ENCODE measurements around the gene ADAT2.

Gene ADAT2

DNA sequence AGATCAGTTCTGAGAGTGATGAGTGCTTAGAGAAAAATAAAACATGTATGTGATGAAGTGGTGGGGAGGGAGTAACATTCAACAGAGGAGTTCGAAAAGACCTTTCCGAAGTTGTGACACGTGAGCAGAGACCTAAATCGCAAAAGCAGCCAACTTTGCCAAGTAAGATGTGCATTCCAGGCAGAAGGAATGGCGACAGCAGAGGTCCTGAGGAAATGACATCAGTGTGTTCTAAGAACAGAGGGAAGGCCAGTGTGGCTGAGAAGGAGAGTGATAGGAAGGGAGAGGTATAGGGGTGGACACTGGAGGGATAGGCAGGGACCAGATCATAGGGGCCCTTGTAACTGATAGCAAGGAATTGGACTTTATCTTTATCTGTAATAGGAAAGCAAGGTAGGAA, 51.3 kb downstream of the ADAT2 start:
- DNase-seq (ENCODE audit: low read depth in 2 of 2, low spot score in 1 of 2), result no peak

DNA sequence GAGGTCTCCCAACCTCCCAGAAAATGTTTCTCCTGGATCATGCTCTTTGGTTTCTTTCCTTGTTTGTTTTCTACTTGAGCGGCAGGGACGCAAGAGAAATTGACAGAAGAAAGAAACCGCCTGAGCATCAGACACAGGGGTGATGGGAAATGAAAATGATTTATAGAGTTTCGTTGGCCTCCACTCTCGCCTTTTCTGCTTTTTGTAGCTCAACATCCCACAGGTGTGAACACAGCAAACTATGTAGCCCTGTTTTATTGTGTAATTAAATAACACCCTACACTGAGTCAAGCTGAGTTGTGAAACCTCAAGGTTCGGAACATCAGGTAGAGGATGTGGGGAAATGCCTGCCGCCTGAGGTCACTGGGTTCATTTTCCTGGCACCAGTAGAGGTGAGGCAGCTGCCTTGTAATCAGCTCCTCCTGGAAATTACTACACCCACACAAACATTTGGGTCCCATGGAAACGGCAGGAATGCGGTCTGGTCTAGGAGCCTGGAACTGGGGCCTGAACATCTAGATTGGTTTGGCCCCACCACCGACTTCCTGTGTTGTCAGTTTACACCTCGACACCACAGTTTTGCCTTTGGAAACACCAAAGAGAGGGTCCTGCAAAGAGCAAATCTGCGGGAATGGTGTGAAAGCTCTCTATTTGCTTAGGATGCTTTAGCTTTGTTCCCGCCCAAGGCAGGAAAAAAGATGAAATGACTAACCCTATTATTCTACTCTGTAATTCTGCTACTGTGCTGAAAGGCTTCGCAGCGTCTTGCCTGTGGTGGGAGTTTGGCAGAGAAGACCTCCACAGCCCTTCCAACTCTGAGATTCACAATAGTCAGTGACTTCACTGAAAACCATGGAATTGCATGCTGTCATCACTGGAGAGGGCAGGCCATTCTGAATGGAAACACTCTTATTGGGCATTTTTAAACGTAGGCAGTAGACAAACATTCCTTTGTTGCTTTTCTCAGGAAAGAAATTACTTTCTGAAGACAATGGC, 53.0 kb downstream of the ADAT2 start:
- peak in 1 of 2 donors; percentile 11 for DNase-seq (ENCODE audit: low read depth in 2 of 2, low spot score in 1 of 2)

GRCh38 chr6:143396497-143397226, 53.8 kb downstream of the ADAT2 start:
- DNase-seq (ENCODE audit: low read depth in 2 of 2, low spot score in 1 of 2), result no peak

DNA sequence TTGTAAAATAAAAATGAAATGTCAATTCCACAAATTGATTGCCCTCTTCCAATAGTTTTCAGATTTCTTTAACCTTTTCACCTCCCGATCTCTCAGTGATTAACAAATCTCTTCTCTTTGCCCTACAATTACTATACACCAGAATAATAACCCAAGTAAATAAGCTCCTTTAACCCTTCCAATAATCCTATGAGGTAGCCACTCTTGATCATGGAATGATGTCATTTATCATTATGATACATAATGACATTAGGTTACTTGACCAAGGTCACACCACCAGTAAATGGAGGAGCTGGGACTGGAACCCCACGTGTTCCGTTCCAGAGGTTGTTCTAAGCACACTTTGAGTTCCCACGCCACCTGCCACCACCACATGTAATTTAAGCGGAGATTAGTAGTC, 54.8 kb downstream of the ADAT2 start:
- no peak for DNase-seq (ENCODE audit: low read depth in 2 of 2, low spot score in 1 of 2)

DNA sequence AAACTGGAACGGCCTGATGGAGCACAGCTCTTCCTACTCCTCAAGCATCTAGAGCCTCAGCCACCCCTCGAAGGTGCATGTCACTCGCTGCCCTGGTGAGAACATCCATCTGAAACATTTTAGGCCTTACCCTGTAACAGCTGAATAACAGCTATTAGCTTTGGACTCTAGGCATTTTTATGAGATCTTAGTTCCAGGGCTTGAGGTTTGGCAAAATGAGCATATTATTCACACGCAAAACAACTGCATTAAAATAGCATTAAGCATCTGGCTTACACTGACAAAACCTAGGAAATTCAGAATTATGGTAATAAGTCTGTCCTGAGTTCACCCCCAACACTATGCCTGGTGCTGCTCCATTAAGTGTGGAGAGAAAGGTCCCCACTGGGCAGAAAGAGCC, 56.1 kb downstream of the ADAT2 start:
- DNase-seq (ENCODE audit: low read depth in 2 of 2, low spot score in 1 of 2), result no peak

DNA sequence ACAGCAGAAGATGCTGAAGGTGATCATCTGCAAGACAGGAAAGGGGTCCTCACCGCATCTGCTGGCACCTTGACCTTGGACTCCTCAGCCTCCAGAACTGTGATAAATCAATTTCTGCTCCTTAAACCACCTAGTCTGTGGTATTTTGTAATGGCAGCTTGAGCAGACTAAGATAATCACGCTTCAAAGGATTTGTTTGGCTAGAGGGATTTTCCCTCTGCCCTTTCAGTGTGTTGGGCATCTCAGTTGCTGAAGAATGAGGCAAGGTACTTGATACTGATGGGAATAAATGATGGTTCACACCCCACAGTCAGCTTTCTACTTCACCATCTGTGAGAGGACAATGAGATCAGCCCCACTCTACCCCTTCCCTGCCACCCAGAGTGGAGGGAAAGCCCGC, 60.2 kb downstream of the ADAT2 start:
- DNase-seq (ENCODE audit: low read depth in 2 of 2, low spot score in 1 of 2), result no peak

DNA sequence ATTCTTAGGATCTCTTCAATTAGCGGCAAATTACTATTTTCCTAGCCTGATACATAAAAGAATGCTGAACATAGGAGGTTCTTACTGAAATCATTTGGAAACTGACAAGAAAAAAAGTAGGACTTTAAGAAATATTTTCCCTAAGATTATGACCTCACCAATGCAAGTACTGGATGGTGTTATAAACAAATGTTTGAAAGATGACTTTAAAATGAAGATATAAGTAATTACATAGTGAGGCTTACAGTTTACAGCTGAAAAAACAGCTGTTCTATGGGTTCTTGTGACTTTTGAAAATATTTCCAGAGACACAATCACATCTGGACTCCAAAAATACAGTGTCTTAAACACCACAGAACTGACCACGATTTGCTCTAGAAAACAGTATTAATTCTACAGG, 64.9 kb downstream of the ADAT2 start:
- no peak for DNase-seq (ENCODE audit: low read depth in 2 of 2, low spot score in 1 of 2)

DNA sequence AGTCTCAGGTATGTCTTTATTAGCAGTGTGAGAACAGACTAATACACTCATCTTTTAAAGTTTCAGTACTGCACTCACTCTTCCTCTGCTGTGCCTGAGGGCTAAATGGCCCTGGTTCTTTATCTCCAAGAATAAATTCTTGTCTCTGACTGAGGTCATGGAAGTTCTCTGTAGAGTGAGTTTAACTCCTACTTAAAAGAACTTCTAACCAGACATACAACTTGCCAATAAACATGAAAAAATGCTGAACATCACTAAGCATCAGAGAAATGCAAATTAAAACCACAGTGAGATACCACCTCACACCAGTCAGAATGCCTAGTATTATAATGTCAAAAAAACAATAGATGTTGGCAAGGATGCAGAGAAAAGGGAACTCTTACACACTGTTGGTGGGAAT, 73.6 kb downstream of the ADAT2 start:
- no peak for DNase-seq (ENCODE audit: low read depth in 2 of 2, low spot score in 1 of 2)

DNA sequence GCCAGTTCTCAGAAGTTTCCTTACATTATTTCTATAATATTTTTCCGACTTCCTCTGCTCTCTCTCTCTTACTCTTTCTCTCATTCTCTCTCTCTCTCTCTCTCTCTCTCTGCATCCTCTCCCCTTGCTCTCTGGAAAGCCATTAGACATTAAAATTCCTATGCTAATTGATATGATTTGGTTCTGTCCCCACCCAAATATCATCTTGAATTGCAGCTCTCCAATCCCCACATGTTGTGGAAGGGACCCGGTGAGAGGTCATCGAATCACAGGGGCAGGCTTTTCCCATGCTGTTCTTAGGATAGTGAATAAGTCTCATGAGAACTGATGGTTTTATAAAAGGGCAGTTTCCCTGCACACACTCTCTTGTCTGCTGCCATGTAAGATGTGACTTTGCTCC, 74.1 kb downstream of the ADAT2 start:
- no peak for DNase-seq (ENCODE audit: low read depth in 2 of 2, low spot score in 1 of 2)

DNA sequence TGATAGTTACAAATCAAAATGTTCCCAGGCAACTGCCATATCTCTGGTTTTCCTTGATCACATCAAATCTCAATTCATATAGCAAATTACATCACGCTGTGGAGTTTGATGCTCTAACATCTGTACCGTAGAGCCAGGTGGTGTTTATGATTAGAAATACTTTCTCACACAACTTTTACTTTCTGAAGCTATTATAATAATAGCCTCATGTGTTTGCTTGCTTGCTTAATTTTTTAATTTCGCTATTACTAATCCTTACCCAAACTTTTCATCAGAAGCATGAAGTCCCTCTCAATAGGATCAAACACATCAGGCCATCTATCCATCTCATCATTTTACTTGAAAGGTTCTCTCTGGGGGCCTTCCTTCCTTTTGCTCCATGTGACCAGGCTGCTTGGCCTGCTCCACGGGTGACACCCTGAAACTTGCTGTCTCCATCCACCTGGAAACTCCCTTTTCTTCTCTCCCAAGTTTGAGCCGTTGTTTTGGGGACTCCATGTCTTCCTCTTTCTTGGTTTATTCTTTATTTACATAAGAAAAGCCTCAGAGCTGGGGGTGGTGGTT, 75.4 kb downstream of the ADAT2 start:
- DNase-seq (ENCODE audit: low read depth in 2 of 2, low spot score in 1 of 2), result no peak

- no peak for DNase-seq (ENCODE audit: low read depth in 2 of 2, low spot score in 1 of 2)
Measured at GRCh38 chr6:143374014-143374413, 76.5 kb downstream of the ADAT2 start.

All from stimulated activated CD8-positive, alpha-beta memory T cell treated with anti-CD3 and anti-CD28 coated beads, Interleukin-4, amount 100 ng/mL, for 4 hours (primary cell).